UCSD-AML1 (cell line): ENCODE data around the gene CTXND1.
"Not testable (repeated sequence)": the region's sequence is repeated elsewhere in the genome, so short reads cannot be mapped to it uniquely, and the experiment has no call there.

ENCODE experiments used
- DNase-seq: peaks from one replicate; lab custom pipeline; 2025; ENCODE audit not compliant: unreplicated experiment; lab: John Stamatoyannopoulos, UW

CTXND1 gene

GRCh38 chr15:80252121-80252518 is at the start of gene CTXND1:
Gene CTXND1, minus strand, starts transcription at chr15:80252213. Its CDS starts 50,264 bp downstream, at chr15:80201949.
- DNase-seq: no peak

GRCh38 chr15:80301472-80301871 is 49.5 kb upstream of the CTXND1 start:
- no peak for DNase-seq

GRCh38 chr15:80295777-80296176 is 43.8 kb upstream of the CTXND1 start:
- not testable (repeated sequence) for DNase-seq

GRCh38 chr15:80292079-80292478 is 40.1 kb upstream of the CTXND1 start:
- no peak for DNase-seq

- not testable (repeated sequence) for DNase-seq
These were observed 38.9 kb upstream of the CTXND1 start for GRCh38 chr15:80290891-80291290.

- no peak for DNase-seq
These were observed 37.8 kb upstream of the CTXND1 start for GRCh38 chr15:80289528-80290495.

GRCh38 chr15:80288131-80288530 is 36.1 kb upstream of the CTXND1 start:
- no peak for DNase-seq

GRCh38 chr15:80286055-80286454 is 34.0 kb upstream of the CTXND1 start:
- DNase-seq: no peak

- no peak for DNase-seq
These were observed 33.4 kb upstream of the CTXND1 start for GRCh38 chr15:80285379-80285778.

- DNase-seq: no peak
These were observed 31.5 kb upstream of the CTXND1 start for GRCh38 chr15:80283531-80283930.

- no peak for DNase-seq
These were observed 25.1 kb upstream of the CTXND1 start for GRCh38 chr15:80277147-80277546.

GRCh38 chr15:80275961-80276360 is 23.9 kb upstream of the CTXND1 start:
- no peak for DNase-seq

GRCh38 chr15:80274996-80275395 is 23.0 kb upstream of the CTXND1 start:
- DNase-seq: no peak

- DNase-seq: no peak
These were observed 22.5 kb upstream of the CTXND1 start for GRCh38 chr15:80274554-80274953.

- DNase-seq: no peak
These were observed 21.0 kb upstream of the CTXND1 start for GRCh38 chr15:80272987-80273386.

GRCh38 chr15:80270472-80270871 is 18.5 kb upstream of the CTXND1 start:
- no peak for DNase-seq

- DNase-seq: no peak
These were observed 16.1 kb upstream of the CTXND1 start for GRCh38 chr15:80268101-80268500.

- DNase-seq: no peak
These were observed 15.6 kb upstream of the CTXND1 start for GRCh38 chr15:80267658-80268057.

GRCh38 chr15:80266745-80267144 is 14.7 kb upstream of the CTXND1 start:
- no peak for DNase-seq

- no peak for DNase-seq
These were observed 14.1 kb upstream of the CTXND1 start for GRCh38 chr15:80266113-80266512.

GRCh38 chr15:80265021-80265420 is 13.0 kb upstream of the CTXND1 start:
- no peak for DNase-seq

GRCh38 chr15:80264031-80264430 is 12.0 kb upstream of the CTXND1 start:
- no peak for DNase-seq

- DNase-seq: no peak
These were observed 8.5 kb upstream of the CTXND1 start for GRCh38 chr15:80260551-80260950.
